ENCODE data around the gene ABHD8. TPM values are rescaled to one million over a fixed set of nuclear protein-coding genes. Genes with fewer than 3 reads are reported as not detected.

Gene ABHD8
- total and polyA plus RNA-seq, 2 of the 13 experiments (the other 11 are each of a cell fraction or from before 2014, with no cell fraction given) = 6.3 to 7.2 TPM

DNA sequence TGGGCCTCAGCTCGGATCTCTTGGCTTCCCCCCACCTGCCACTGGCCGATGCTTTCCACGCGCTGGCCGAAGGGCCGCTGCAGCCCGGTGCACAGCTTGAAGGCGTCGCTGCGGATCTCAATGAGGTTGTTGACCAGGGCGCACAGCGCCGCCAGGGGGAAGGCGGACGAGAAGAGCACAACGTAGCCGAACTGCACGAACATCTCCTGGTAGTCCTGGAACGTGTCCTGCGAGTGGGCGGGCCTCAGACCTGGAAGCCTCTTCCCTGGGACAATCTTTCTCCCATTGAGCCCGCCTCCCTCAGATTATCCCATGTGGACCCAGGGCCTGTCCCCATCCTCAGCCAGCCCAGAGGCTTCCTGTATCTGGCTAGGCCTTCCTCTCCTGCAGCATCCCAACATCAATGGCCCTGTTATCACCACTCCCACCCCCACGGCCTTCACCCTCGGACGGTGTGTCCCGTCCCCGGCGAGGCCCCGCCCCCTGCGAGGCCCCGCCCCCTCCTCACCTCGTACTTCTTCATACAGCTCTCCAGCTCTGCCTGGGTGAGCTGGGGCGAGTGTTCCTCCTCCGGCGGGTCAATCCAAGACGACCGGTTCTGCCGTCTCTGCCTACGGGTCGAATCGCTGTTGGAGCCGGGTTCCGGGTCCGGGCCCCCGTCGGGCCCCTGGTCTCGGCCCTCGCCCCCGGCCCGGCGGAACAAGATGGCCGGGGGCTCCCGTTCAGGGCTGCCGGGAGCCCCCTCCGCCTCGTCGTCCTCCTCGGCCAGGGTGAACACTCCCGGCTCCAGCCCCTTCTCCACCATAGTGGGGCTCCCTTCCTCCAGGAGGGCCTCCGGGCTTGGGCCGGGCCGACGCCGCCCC lies 24.7 kb upstream of the ABHD8 start:
- TF ChIP-seq ZFX (CRISPR knock-in tag; IDR thresholded peaks at IDR 0.05; ENCODE audit: low read depth) = peak; percentile 24; the same call in 1 of the 2 replicates
- TF ChIP-seq ZSCAN22 (CRISPR knock-in tag; IDR thresholded peaks at IDR 0.05) = 0 out of 2 replicates have a peak, but pooled peaks have one; percentile 36
- TF ChIP-seq RCOR2 (CRISPR knock-in tag; IDR thresholded peaks at IDR 0.05) = no peak
- peak; percentile 25; the same call in 1 of the 2 replicates for TF ChIP-seq ZFY (CRISPR knock-in tag; IDR thresholded peaks at IDR 0.05)
- TF ChIP-seq KLF11 (CRISPR knock-in tag; IDR thresholded peaks at IDR 0.05) = no peak
- WGBS (ENCODE audit: low lambda C conversion rate) = 80% methylated on average over 48 of the region's 64 CpGs
- ChIA-PET POLR2A (interaction anchor here (0.9 kb wide), 1 partner anchor 19 kb away, joined by 3 read pairs; the partner anchor contains the start of gene DDA1), CTCF (ENCODE audit: low intra/inter-chr PET ratio, low total read pairs) (no interaction called here)
- Histone ChIP-seq H4K20me1 (ENCODE audit: insufficient read depth, low read length) (no peaks in the 10 kb centered on the region), H3K27me3 (ENCODE audit: control insufficient read depth in 1 of 2, insufficient read depth in 2 of 2, low read length in 2 of 2) (no peaks in the 10 kb centered on the region), H3K4me1 (ENCODE audit: insufficient read depth, low read length) (peaks cover 16% of the 10 kb centered on the region), H3K9me3 (ENCODE audit: low read length) (no peaks in the 10 kb centered on the region), H3K36me3 (replicated peaks in 1 of 2; ENCODE audit: control insufficient read depth in 1 of 2, insufficient read depth in 2 of 2, low read length in 2 of 2) (no peaks in the 10 kb centered on the region), H2AFZ (ENCODE audit: low read length) (no peak overlapping the region), H3K27ac (ENCODE audit: extremely low read length, insufficient read depth, low read length) (no peak overlapping the region), H3K4me3 (replicated peaks in 1 of 3; ENCODE audit: insufficient read depth in 1 of 3, low read depth in 2 of 3, low read length in 3 of 3) (no peak overlapping the region), H3K4me2 (ENCODE audit: low read depth, low read length) (no peak overlapping the region), H3K9ac (ENCODE audit: insufficient read depth, low read depth, low read length) (no peak overlapping the region), H3K79me2 (ENCODE audit: insufficient read depth, low read length) (no peaks in the 10 kb centered on the region)
- FAIRE-seq (no peak), ATAC-seq (peak; percentile 7; the same call in 2 of the 3 replicates), DNase-seq (ENCODE audit: low spot score) (peak; percentile 13)
- no TSS peak for BruUV-seq (replicated peaks)
- in situ Hi-C loops (cut with HindIII; ENCODE audit: extremely low pct_ligation_motif_present, low pct_unique_long_range_greater_than_20kb) (no loop called here), intact Hi-C loops (cut with micrococcal nuclease; ENCODE audit: unreplicated experiment) (no loop called here)

DNA sequence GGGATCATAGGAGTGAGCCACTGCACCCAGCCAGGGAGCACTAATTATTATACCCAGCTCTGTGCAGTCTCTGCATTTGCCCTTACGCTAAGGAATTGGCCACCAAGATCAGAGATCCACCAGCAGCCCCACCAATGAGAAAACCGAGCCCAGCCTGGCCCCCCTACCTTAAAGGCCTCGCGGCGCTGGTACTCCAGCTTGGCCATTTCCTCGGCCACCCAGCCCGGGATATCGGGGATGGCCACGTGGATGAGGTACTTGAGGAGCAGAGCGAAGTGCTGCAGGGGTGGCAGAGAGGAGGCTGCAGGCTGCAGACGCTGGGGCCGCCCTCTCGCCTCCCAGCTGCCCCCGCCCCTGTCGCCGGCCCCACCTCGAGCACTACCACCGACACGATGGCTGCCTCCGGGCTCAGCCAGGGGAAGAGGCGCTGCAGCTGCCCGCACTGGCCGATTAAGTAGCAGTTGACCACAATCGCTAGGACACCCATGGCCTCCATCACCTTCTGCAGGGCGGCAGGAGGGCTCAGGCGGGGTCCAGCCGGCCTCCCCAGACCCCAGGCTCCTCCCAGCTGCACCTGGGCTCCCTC lies 23.9 kb upstream of the ABHD8 start:
- intact Hi-C loops (cut with micrococcal nuclease; ENCODE audit: unreplicated experiment) (no loop called here), in situ Hi-C loops (cut with HindIII; ENCODE audit: extremely low pct_ligation_motif_present, low pct_unique_long_range_greater_than_20kb) (no loop called here)
- Histone ChIP-seq H3K79me2 (ENCODE audit: insufficient read depth, low read length) (no peaks in the 10 kb centered on the region), H3K36me3 (replicated peaks in 1 of 2; ENCODE audit: control insufficient read depth in 1 of 2, insufficient read depth in 2 of 2, low read length in 2 of 2) (peaks cover 0 to 3% of the 10 kb centered on the region in 2 experiments; a peak in 1 of 5 replicates), H3K4me2 (ENCODE audit: low read depth, low read length) (no peak overlapping the region), H3K9me3 (ENCODE audit: low read length) (no peaks in the 10 kb centered on the region), H3K4me1 (ENCODE audit: insufficient read depth, low read length) (peaks cover 13% of the 10 kb centered on the region), H3K27ac (ENCODE audit: extremely low read length, insufficient read depth, low read length) (no peak overlapping the region), H3K9ac (ENCODE audit: insufficient read depth, low read depth, low read length) (no peak overlapping the region), H3K27me3 (ENCODE audit: control insufficient read depth in 1 of 2, insufficient read depth in 2 of 2, low read length in 2 of 2) (no peaks in the 10 kb centered on the region), H3K4me3 (replicated peaks in 1 of 3; ENCODE audit: insufficient read depth in 1 of 3, low read depth in 2 of 3, low read length in 3 of 3) (no peak overlapping the region), H2AFZ (ENCODE audit: low read length) (no peak overlapping the region), H4K20me1 (ENCODE audit: insufficient read depth, low read length) (no peaks in the 10 kb centered on the region)
- ChIA-PET CTCF (ENCODE audit: low intra/inter-chr PET ratio, low total read pairs) (no interaction called here), POLR2A (interaction anchor here (0.9 kb wide), 1 partner anchor 18 kb away, joined by 3 read pairs; the partner anchor contains the start of gene DDA1)
- DNase-seq (ENCODE audit: low spot score) (no peak), ATAC-seq (no peak), FAIRE-seq (no peak)
- 96% methylated on average over 21 of the region's 27 CpGs for WGBS (ENCODE audit: low lambda C conversion rate)
- BruUV-seq (replicated peaks) = no TSS peak
- TF ChIP-seq, protein P1, sequence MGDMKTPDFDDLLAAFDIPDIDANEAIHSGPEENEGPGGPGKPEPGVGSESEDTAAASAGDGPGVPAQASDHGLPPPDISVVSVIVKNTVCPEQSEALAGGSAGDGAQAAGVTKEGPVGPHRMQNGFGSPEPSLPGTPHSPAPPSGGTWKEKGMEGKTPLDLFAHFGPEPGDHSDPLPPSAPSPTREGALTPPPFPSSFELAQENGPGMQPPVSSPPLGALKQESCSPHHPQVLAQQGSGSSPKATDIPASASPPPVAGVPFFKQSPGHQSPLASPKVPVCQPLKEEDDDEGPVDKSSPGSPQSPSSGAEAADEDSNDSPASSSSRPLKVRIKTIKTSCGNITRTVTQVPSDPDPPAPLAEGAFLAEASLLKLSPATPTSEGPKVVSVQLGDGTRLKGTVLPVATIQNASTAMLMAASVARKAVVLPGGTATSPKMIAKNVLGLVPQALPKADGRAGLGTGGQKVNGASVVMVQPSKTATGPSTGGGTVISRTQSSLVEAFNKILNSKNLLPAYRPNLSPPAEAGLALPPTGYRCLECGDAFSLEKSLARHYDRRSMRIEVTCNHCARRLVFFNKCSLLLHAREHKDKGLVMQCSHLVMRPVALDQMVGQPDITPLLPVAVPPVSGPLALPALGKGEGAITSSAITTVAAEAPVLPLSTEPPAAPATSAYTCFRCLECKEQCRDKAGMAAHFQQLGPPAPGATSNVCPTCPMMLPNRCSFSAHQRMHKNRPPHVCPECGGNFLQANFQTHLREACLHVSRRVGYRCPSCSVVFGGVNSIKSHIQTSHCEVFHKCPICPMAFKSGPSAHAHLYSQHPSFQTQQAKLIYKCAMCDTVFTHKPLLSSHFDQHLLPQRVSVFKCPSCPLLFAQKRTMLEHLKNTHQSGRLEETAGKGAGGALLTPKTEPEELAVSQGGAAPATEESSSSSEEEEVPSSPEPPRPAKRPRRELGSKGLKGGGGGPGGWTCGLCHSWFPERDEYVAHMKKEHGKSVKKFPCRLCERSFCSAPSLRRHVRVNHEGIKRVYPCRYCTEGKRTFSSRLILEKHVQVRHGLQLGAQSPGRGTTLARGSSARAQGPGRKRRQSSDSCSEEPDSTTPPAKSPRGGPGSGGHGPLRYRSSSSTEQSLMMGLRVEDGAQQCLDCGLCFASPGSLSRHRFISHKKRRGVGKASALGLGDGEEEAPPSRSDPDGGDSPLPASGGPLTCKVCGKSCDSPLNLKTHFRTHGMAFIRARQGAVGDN (CRISPR knock-in tag; IDR thresholded peaks at IDR 0.05) = no peak
- TF ChIP-seq, protein P2, sequence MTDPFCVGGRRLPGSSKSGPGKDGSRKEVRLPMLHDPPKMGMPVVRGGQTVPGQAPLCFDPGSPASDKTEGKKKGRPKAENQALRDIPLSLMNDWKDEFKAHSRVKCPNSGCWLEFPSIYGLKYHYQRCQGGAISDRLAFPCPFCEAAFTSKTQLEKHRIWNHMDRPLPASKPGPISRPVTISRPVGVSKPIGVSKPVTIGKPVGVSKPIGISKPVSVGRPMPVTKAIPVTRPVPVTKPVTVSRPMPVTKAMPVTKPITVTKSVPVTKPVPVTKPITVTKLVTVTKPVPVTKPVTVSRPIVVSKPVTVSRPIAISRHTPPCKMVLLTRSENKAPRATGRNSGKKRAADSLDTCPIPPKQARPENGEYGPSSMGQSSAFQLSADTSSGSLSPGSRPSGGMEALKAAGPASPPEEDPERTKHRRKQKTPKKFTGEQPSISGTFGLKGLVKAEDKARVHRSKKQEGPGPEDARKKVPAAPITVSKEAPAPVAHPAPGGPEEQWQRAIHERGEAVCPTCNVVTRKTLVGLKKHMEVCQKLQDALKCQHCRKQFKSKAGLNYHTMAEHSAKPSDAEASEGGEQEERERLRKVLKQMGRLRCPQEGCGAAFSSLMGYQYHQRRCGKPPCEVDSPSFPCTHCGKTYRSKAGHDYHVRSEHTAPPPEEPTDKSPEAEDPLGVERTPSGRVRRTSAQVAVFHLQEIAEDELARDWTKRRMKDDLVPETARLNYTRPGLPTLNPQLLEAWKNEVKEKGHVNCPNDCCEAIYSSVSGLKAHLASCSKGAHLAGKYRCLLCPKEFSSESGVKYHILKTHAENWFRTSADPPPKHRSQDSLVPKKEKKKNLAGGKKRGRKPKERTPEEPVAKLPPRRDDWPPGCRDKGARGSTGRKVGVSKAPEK (CRISPR knock-in tag; IDR thresholded peaks at IDR 0.05; ENCODE audit: borderline replicate concordance) = no peak
- TF ChIP-seq ZFYVE20 (CRISPR knock-in tag; IDR thresholded peaks at IDR 0.05; ENCODE audit: borderline replicate concordance, low read depth) = no peak
- no peak for TF ChIP-seq SMAD9 (CRISPR knock-in tag; IDR thresholded peaks at IDR 0.05)
